GM21381 (cell line): ENCODE data around the gene C9orf72.
"Not testable (repeated sequence)": the region's sequence is repeated elsewhere in the genome, so short reads cannot be mapped to it uniquely, and the experiment has no call there.

Experiments
- ATAC-seq: cut with Tn5 transposase; IDR thresholded peaks from one replicate; pipeline ENCODE4 v1.9.1; 2021; ENCODE audit warnings: mild to moderate bottlenecking, moderate library complexity; ENCODE audit not compliant: unreplicated experiment

C9orf72 gene

DNA sequence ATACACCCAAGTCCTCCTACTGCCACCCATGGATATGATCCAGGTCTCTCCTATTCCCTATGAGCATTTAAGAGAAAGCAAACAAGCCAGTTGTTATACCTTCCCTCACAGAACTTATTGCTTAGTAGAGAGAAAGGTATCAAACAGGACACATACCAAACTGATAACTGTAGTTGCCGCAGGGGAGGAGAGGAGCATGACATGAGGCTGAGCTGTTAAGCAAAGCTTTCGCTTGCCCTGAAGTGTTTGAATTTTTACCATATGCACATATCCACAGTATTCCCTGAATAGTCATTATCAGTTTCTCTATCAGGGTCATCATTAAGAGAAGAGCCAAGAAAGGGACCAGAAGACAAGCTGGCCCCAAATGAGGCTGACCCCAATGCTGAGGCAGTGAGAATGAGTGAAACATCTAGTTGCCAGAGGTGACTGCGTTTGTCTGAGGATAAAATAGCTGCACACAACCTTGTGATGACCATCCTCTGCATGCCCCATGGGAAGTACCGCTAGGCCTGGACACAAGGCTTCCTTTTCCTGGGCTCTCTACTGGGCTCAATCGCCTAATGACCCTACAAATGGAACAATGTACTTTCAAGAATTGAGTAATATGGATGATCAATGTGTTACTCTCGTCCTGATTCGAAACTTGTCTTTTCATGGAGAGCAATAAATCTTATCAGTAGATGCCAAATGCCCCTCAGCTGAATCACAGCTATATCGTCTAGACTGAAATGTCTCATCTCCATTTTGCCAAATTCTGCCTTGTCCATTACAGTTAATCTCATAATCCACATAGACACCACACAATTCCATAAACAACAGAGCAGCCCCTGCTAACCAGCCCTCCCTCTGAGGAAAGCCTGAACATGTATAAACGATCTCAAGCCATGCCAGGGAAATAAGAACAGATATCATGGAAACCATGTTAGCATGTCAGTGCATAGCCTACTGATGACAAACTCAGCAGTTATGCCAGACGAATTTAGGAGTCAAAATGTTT is 53.5 kb downstream of the C9orf72 start:
- no peak for ATAC-seq

DNA sequence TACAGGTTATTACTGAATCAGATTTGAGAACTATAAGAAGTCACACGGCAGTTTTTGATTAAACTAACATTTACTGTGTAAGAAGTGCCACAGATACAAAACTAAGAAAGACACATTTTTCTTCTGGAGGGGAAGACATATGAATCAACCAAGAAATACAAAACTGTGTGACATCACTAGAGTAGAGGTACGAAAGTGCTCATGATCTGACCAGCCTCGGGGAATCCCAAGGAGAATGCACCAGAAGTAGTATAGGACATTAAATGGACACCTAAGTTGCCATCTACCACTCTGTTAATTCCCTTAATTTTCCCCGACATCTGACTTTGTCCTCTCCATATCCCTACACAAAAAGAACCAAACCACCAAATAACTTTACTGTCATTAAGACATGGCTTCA is 54.5 kb downstream of the C9orf72 start:
- no peak for ATAC-seq

DNA sequence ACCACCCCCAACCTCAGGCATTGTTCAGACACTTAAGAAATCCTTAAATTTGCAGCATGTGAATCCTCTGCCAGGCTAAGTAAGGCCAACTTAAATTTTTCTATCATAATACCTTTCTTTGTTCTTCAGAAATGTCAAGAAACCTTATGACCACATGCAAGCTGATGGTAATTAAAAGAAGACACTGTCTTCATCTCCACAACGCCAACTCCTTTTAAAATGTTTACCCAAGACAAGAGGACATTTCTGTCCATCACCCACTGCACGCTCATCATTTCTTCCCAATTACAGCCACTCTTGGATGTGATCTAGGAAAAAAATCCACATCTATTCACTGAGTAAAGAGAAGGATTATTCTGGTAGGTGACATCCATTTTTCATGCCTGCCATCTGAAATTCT is 55.3 kb downstream of the C9orf72 start:
- no peak for ATAC-seq

DNA sequence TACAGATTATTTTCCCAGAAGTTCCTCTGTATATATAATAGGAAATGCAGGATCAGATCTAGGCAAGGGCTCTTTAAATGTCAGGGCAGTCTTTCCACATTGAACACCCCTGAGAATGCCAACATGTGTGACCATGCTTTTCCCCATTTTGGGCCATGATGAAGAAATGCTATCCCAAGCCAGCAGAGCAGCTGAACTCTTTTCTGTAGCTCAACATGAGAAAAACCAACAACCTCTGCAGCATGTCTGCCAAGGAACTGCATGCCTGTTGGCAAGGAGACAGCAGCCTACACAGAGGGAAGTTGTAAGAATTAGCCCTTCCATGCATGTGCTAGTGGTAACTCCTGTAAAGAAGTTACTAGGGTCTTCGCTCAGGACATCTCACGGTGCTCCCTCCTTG is 58.7 kb downstream of the C9orf72 start:
- no peak for ATAC-seq

DNA sequence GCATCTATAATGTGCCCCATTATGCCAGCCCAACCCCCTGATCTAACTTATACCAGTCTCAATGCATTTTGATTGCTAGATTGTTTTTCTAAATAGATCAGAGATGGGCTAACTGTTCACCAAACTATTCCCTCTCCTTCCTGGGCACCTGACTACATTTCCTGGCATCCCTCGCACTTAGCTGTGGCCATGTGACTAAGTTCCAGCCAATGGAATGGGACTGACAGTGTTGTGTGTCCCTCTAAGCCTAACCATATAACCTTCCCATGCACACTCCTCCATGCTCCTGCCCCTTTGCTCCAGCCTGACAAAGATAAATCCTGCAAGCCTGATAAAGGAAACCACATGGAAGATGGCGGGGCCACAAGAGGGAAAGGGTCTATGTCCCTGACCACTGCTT is 61.5 kb downstream of the C9orf72 start:
- ATAC-seq = no peak

DNA sequence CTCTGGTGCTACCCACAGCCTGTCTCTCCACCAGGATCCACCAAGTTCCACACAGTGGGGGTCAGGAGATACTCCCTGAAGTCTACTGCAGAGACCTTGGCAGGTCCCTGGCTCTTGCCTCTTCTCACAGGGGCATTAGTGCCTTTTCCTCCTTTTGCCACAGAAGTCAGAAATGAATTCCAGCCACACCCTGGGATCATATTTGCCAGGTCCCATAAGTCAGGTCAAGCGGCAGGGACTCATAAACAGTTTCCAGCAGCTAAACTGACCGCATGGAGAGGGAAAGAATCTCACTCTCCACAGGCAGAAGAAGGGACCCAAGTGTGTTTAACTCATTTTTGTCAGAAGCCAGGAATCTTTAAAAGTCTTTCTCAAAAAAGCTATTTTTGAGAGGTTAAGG is 62.5 kb downstream of the C9orf72 start:
- ATAC-seq = no peak

DNA sequence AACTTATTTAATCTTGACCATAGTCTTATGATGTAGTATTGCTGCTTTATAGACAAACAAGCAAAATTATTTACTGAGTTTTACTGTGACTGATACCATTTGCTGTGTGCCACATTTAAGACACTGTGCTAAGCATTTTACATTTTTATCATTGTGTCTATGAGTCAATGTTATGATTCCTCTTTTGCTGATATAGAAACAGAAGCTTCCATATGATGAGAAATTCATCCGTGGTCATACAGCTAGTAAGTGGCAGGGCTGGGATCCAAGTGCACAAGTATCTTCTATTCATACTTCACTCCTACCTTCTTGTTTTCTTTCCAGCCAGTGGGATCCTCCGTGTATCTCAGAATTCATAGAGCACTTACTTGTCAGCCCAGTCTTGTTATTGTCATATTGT is 66.3 kb downstream of the C9orf72 start:
- ATAC-seq = no peak

DNA sequence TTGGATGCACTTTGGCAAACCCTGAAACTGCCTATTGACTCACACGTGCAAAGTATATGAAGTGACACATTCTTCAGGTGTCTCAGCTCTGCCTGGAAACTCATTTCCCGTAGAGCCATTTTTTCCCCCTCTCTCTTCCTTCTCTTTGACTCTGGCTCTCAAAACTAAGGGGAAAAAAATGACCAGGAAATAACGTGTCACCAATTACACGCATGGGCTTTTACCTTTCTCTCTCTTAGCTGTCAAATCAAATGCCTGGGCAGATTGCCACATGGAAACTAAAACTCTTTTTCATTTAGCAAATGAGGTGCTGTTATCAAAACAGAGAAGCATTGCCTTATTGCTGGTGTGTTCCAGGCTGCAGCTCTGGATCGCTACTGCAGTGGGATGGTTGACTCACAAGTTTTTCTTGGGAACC is 67.5 kb downstream of the C9orf72 start:
- no peak for ATAC-seq

DNA sequence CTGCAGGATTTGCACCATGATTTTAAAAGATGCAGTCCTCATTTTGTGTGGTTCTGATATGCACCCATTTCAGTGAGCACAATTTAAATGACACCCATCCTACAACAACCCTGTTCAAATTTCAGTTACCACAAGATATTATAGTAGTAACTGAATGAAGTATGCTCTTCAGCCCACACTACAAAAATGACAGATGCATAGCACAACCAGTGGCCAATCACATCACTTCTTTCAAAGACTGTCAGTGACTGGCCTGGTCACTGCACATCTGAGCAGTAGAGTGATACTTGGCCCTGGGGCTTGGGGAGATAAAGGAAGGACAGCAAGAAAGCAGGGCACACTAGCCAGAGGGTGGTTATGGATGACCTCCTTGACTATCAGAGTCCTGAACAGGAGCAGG is 69.0 kb downstream of the C9orf72 start:
- ATAC-seq = no peak

DNA sequence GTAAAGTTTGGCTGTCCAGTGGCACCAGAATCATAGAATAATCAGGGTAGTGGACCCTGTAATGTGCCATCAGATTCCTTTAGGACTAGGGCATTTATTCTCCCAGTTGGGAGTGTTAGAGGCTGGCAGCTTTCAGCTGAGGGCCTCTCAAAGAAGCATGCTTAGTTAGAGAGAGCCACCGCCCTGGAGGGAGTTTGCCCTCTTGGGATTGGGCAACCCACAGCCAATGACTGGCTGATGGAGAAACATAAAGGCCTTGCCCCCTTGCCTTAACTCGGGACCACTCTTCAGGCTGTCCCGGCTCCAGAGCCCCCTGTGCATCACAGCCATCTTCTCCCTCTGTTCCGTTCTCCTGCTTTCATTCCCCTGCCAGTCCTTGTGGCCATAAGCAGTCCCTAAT is 69.7 kb downstream of the C9orf72 start:
- ATAC-seq = no peak

DNA sequence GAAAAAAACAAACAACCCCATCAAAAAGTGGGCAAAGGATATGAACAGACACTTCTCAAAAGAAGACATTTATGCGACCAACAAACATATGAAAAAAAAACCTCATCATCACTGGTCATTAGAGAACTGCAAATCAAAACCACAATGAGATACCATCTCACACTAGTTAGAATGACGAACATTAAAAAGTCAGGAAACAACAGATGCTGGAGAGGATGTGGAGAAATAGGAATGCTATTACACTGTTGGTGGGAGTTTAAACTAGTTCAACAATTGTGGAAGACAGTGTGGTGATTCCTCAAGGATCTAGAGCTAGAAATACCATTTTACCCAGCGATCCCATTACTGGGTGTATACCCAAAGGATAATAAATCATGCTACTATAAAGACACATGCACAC is 72.4 kb downstream of the C9orf72 start:
- ATAC-seq = not testable (repeated sequence)

DNA sequence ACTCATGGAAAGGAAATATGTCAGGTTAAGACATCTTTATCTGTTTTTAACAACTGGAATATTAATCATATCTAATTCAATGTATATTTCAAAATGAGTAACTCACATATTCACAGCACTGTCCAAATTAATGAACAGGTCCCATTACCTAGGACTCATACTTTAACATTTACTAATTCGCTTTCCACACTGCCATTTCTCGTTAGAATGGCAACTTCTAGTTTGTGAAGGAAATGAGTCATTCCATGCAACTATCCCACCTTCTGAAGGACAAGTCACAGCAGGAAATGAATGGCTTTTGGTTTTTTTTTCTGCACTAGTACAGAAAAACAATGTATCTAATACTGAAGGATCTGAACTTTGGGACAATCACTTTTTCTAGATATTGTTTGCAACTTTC is 73.8 kb downstream of the C9orf72 start:
- ATAC-seq = no peak

DNA sequence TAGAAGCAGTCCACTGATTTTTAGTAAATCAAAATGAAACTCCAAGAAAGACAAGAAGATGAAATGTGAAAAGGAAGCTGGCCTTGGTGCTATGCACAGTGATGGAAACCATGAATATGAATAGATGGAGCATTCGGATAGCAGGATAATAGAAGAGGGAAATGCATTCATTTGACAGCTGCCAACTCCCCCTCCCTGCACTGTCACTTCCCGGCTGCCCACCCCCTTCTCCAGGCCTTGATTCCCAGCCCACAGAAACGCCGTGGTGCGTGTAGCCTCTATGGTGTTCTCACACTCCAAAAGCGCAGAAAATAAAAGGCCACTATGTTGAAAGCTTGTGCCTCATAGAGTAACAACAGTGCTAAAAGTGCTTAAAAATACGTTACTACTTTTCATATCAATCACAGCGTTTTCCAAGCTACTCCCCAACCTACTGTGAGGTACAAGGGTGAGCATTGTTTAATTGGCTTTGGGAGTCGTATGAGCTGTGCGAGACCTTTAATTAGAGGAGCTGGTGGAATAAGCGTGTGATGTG is 75.3 kb downstream of the C9orf72 start:
- no peak for ATAC-seq
